ENCODE measurements around the gene CR1.
A peak's percentile ranks its signal among the peaks of the same experiment; 100 is the strongest.
"Not testable (repeated sequence)": the region's sequence is repeated elsewhere in the genome, so short reads cannot be mapped to it uniquely, and the experiment has no call there.

Gene CR1

DNA sequence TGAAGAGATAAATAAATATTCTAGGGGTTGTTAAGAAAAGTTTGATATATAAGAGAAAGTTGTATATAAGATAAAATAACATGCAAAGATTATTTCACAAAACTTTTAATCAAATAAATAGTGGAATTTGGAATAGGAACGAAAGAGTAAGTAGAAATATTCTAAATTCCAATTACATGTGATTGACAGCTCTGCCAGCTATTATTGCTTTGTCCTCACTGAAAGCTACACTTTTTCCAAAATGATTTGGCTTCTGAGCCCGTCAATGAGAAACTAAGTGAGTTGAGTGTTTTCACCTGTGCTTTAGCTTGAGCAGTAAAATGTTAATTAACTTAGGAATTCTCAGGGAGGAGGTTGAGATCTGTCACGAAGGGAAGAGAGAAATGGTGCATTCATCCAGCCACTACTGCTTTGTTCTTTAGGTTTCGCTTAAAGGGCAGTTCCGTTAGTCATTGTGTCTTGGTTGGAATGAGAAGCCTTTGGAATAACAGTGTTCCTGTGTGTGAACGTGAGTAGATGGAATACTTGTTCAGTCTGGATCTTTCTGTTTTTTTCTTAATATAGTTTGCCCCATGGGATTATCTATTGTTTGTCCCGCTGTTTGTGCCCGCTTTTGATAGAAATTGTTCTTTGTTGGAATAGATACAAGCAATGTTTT, 85.7 kb downstream of the CR1 start:
- DNase-seq (ENCODE audit: low read depth in 2 of 2): no peak

DNA sequence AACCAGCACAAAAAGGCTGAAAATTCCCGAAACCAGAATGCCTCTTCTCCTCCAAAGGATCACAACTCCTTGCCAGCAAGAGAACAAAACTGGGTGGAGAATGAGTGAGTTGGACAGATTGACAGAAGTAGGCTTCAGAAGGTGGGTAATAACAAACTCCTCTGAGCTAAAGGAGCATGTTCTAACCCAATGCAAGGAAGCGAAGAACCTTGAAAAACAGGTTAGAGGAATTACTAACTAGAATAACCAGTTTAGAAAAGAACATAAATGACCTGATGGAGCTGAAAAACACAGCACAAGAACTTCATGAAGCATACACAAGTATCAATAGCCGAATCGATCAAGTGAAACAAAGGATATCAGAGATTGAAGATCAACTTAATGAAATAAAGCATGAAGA, 93.5 kb downstream of the CR1 start:
- DNase-seq (ENCODE audit: low read depth in 2 of 2): not testable (repeated sequence)

DNA sequence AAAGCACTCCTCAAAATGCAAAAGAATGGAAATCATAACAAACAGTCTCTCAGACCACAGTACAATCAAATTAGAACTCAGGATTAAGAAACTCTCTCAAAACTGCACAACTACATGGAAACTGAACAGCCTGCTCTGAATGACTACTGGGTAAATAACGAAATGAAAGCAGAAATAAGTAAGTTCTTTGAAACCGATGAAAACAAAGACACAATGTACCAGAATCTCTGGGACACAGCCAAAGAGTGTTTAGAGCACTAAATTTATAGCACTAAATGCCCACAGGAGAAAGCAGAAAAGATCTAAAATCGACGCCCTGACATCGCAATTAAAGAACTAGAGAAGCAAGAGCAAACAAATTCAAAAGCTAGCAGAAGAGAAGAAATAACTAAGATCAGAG, 95.2 kb downstream of the CR1 start:
- not testable (repeated sequence) for DNase-seq (ENCODE audit: low read depth in 2 of 2)

DNA sequence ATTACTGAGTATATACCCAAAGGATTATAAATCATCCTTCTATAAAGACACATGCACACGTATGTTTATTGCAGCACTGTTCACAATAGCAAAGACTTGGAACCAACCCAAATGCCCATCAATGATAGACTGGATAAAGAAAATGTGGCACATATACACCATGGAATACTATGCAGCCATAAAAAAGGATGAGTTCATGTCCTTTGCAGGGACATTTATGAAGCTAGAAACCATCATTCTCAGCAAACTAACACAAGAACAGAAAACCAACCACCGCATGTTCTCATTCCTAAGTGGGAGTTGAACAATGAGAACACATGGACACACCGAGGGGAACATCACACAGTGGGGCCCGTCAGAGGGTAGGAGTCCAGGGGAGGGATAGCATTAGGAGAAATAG, 98.1 kb downstream of the CR1 start:
- DNase-seq (ENCODE audit: low read depth in 2 of 2): not testable (repeated sequence)

DNA sequence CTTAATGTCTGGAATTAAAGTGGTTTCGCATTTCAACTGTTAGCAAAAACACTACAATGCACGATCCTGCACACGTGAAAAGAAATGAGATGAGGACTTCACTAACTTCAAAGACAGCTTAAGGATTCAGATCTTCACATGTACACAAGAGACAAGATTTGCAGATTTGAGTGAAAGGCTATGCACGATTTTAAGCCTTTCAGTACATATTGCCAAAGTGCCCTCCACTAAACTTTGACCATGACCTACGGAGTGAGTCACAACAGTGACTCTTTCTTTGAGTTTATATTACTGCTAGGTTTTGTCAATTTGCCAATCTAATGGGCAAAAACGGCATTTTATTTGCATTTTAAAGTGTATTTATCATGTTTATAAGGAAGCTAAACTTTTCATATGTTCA, 107.8 kb downstream of the CR1 start:
- DNase-seq (ENCODE audit: low read depth in 2 of 2): no peak

DNA sequence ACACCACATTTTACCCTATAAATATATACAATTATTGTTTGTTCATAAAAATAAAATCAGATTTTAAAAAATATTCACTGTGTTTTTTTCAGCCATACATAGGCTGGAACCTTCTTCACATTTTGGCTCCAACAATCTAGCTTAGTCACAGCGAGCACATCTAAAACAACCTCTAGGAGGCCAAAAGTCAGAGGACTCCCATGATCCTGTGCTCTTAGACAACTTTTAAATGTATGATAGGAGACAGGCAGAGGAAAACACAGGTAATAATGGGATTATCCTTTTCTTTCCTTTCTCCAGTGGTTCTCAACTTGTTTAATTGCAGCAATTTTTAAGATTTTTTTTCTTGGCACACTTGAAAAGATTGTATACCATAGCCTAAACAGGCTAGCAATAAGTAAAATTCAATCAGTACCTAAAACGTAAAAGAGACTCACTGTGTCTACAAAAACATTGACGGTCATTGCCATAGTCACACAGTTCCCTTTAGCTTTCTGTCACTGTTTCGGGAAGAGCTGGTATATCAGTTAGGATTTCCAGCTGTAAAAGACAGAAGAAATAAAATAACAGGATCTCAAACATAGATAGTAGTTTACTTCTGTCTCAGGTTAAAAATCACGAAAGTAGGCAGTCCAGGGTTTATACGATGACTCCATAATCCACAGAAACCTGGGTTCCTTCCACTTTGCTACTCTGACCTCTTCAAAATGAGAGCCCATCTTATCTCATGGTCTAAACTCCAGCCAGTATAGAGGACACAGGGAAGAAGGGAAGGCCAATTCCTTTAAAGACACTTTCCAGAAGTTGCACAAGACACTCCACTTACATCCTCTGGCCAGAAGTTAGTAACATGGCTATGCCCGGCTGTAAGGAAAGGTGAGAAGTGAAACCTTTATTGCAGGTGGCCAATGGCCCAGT, 109.7 kb downstream of the CR1 start:
- DNase-seq (ENCODE audit: low read depth in 2 of 2): no peak

DNA sequence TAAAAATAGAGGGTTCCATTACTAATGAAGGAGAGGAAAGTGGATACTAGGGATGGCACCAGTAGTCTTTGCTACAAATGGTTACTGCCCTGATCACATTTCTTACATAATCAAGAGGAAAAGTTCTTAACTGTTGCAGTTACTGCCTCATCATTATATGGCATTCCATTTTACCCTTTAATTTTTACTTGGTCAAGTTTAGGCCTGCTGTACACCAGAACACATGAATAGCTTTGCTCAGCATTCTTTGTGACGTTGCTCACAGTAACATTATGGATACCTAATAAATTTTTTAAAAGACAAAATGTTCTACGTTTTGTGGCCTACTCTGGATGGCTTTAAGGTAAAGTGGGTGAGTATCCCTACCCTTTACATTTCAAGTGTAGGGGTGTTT, 110.4 kb downstream of the CR1 start:
- DNase-seq (ENCODE audit: low read depth in 2 of 2): no peak

DNA sequence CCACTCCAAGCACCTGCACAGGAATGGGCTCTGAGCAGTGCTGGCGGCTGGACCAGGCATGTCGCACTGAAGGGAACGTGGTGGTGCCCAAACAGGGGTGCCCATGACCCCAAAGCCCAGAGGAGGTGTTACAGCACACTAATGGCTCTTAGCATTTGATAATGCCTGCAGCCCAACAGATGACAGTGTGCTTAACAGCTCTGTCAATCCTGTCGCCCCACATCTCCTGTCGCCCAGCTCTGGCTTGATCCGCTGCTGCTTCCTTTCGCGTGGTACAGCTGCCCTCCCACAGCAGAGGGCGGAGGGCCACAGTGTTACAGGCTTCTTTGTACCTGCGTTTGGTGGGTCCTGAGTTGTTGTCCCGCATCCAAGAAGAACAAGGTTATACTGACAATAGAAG, 116.8 kb downstream of the CR1 start:
- no peak for DNase-seq (ENCODE audit: low read depth in 2 of 2)

DNA sequence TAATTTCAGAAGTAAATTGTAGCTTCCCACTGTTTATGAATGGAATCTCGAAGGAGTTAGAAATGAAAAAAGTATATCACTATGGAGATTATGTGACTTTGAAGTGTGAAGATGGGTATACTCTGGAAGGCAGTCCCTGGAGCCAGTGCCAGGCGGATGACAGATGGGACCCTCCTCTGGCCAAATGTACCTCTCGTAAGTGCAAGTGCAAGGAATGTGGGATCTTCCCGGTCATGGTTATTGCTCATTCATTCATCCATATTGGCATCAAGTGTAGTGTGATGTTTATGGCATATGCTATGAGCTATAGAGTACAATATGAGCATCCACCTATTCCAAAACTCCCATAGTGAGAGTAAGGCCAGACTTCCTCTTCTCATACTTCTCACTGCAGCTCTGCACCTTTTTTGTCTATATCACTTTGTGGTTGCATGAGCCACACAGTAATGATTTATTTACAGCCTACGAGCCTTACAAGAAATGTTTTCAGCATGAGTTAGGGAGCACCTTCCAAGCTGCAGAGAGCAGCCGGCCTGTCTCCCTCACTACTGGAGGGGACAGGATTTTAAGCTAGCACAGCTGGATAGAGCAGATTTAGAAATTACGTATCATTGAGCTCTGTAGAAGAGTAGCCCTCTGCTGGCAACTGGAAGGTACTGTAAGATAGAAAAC, 124.0 kb downstream of the CR1 start:
- peak in 1 of 2 donors; percentile 2 for DNase-seq (ENCODE audit: low read depth in 2 of 2)

DNA sequence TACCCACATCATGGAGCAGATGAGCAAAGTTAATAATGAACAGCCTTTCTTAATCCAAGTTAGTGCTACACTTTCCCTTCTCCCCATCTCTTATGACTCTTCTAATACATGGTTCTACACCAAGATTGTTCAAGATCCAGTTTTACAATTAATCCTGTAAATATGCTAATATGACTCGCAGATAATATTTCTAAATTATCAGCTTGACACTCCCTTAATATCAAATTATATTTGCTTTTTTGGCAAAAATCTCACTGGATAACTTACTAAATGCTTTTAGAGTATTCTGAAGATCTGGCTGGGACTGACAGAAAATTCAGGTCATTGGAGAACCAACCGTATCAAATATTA, 124.6 kb downstream of the CR1 start:
- no peak for DNase-seq (ENCODE audit: low read depth in 2 of 2)

DNA sequence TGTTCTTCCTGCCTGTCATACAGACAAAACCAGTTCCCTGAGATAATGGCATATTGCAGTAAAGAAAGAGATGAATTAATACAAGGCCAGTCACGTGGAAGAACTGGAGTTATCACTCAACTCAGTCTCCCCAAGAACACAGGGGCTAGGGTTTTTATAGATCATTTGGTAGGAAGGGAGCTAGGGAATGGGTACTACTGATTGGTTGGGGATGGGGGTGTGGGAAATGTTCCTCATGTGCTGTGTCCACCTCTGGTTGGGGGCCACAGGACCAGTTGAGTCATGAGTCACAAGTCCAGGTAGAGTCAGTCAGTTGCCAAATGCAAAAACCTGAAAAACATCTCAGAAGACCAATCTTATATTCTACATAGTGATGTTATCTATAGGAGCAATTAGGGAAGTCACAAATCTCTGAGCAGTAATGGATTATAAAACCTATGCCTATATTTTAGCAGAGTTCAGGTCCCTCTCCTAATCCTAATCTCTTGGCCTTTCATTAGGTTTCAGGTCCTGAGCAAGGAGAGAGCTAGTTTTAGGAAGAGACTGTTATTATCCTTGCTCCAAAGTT, 129.6 kb downstream of the CR1 start:
- DNase-seq (ENCODE audit: low read depth in 2 of 2): not testable (repeated sequence)

DNA sequence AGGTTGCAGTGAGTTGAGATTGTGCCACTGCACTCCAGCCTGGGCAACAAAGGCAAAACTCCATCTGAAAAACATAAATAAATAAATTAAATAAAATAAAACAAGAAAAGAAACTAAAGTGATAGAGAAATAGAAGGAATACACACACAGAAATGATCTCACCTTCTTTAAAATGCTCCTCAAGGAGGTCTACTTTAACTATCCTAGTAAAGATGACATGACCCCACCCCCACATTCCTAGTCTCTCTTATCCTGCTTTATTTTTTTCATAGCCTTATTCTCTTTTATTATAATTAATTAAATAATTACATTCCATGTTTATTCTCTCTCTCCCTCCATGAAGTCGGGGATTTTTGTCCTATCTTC, 131.0 kb downstream of the CR1 start:
- no peak for DNase-seq (ENCODE audit: low read depth in 2 of 2)

DNA sequence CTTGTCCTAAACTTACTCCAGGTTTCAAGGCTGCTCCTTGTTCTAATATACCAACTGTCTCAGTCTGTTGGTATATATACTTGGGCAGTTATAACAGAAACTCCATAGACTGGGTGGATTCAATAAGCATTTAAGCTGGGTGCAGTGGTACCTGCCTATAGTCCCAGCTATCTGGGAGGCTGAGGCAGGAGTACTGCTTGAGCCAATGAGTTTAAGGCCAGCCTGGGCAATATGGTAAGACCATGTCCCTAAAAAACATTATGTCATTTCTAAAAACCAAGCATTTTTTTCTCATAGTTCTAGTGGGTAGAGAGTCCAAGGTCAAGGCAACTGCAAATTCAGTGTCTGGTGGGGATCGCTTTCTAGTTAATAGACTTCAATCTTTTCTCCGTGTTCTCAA, 131.5 kb downstream of the CR1 start:
- no peak for DNase-seq (ENCODE audit: low read depth in 2 of 2)

DNA sequence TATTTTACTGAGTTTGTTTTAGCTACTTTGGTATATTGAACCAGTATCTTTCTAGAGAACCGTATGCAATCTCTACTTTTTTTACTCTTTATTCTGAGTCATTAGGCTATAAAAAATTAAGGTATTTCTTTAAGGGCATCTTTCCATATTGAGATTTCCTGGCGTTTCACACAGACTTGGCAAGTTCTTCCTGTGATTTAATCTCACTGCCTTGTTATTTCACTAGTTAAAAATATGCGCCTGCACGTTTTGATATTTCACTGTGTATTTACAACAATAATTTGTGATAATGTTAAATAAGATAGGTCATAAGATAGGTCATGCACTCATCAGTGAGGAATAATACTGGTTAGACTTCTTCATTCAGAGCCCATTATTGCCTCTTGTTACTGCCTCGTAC, 132.8 kb downstream of the CR1 start:
- no peak for DNase-seq (ENCODE audit: low read depth in 2 of 2)

DNA sequence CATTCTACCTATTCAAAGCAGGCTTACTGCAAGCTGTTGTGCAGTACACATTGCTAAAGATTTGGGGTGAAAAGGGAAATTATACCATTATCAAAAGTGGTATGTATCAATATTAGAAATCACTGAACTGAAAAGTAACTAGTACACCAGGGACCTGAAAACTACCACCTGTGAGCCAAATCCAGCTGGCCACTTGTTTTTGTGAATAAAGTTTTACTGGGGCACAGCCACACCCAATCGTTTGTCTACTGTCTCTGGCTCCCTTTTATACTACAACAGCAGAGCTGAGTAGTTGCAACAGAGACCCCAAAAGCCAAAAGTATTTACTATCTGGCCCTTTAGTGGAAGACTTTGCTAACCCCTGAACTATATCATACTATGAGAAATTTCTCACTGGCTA, 135.2 kb downstream of the CR1 start:
- DNase-seq (ENCODE audit: low read depth in 2 of 2): no peak

DNA sequence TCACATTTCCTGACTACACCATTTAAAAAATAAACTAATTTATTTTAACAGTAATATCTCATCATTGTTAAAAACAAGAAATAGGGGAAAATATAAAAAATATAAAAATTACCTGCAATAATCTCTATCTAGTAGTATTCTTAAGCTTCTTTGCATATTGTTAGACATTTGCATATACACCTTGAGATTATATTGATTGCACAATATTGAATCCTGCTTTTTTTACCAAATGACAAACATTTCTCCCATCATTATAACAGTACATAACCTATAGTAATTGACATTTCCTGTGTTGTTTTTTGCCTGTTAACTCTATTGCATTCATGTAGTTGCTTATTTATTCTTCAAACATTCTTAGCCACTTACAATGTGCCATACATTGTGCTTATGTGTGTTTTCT, 137.3 kb downstream of the CR1 start:
- no peak for DNase-seq (ENCODE audit: low read depth in 2 of 2)

DNA sequence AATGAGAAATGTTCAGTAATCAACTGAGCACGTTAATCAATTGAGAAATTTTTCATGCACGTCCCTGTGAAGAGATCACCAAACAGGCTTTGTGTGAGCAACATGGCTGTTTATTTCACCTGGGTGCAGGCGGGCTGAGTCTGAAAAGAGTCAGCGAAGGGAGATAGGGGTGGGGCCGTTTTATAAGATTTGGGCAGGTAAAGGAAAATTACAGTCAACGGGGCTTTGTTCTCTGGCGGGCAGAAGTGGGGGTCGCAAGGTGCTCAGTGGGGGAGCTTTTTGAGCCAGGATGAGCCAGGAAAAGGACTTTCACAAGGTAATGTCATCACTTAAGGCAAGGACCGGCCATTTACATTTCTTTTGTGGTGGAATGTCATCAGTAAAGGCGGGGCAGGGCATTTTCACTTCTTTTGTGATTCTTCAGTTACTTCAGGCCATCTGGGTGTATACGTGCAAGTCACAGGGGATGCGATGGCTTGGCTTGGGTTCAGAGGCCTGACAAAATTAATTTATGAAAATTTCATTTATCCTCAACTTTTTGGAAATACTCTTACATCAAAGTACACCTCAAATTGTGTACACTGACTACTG, 137.8 kb downstream of the CR1 start:
- DNase-seq (ENCODE audit: low read depth in 2 of 2): not testable (repeated sequence)

DNA sequence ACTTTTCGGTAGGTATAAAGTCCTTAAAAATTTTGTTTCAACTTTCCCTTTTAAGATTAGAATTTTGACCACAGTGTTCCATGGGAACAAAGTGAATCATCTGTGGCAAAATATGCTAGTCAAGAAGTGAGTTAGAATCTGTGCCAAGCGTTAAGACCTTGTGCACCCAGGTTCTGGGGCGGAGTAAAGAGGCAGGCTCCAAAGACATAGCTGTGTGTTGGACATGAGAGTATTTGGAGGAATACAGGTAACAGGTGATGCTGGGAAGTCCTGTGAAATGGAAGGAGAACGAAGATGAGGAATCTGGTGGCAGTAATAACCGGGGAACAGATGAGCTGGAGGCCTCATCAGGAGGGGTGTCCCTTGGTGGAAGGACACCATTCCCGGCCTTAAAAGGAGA, 138.3 kb downstream of the CR1 start:
- DNase-seq (ENCODE audit: low read depth in 2 of 2): not testable (repeated sequence)

DNA sequence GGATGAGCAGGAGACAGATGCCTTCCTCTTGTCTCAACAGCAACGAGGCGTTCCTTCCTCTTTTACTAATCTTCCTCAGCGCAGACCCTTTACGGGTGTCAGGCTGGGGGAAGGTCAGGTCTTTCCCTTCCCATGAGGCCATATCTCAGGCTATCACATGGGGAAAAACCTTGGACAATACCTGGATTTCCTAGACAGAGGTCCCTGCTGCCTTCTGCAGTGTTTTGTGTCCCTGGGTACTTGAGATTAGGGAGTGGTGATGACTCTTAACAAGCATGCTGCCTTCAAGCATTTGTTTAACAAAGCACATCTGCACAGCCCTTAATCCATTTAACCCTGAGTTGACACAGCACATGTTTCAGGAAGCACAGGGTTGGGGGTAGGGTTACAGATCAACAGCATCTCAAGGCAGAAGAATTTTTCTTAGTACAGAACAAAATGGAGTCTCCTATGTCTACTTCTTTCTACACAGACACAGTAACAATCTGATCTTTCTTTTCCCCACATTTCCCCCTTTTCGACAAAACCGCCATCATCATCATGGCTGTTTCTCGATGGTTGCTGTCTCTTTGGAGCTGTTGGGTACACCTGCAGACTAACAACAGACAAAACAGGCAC, 139.7 kb downstream of the CR1 start:
- DNase-seq (ENCODE audit: low read depth in 2 of 2): not testable (repeated sequence)

DNA sequence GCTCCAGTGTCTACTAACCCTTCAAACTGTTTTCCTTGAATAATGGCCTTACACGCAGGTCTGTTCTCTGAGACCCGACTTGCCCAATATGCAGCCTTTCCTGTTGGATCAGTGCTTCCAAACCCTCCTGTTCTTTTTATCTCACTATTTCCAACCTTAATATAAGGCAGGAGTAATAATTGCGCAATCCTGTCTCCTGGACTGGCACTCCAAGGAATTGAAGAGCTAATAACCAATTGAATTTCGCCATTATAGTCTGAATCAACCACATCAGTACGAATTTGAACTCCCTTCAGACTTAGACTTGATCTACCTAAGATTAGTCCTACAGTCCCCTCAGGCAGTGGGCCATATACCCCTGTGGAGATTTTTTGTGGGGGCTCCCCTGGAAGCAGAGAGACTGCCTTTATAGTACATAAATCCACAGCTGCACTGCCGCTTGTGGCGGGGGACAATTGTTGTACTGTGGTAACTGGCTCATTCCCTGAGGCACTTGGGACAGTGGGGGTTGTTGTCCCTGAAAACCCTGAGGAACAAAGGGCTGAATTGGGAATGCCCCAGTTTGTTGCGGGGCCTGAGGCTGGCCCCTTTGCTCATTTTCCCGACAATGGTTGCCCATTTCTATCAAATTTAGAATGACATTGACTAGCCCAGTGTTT, 142.7 kb downstream of the CR1 start:
- not testable (repeated sequence) for DNase-seq (ENCODE audit: low read depth in 2 of 2)

DNA sequence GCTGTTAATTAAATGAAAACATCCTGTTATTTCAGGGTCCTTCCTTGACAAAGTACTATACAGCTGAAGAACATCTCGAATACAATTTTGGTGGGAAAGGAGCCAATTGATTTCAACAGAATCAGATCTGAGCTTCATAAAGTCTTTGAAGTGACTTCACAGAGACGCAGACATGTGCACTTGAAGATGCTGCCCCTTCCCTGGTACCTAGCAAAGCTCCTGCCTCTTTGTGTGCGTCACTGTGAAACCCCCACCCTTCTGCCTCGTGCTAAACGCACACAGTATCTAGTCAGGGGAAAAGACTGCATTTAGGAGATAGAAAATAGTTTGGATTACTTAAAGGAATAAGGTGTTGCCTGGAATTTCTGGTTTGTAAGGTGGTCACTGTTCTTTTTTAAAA, 143.4 kb downstream of the CR1 start:
- not testable (repeated sequence) for DNase-seq (ENCODE audit: low read depth in 2 of 2)
